K562 (cell line): ENCODE data around the gene EMID1. TPM values are rescaled to one million over a fixed set of nuclear protein-coding genes. Genes with fewer than 3 reads are reported as not detected.

Experiments
- ATAC-seq: fragments of 200-7000 bp; cut with Tn5 transposase; 3 replicates; pipeline ENCODE4 v1.9.1; 2020; ENCODE audit warnings: moderate library complexity
- BruUV-seq: library from RNA; stranded (reverse); fragments of 400-500 nt; replicated peaks from 2 replicates; lab custom pipeline; 2021; lab: Mats Ljungman, UMichigan
- CTCF ChIA-PET: fragments of 300-600 bp; formaldehyde crosslinking; extraction: SDS; loops from one replicate; lab custom pipeline; 2021; ENCODE audit warnings: low intra/inter-chr PET ratio; lab: Yijun Ruan, JAX
- POLR2A ChIA-PET: fragments of 300-600, 350-650 bp; sonication (Branson Sonifier 250); formaldehyde crosslinking; extraction: SDS; loops from one replicate; lab custom pipeline; 2021; ENCODE audit warnings: antibody characterized with exemption, inconsistent platforms; lab: Yijun Ruan, JAX
- DNase-seq, 4 experiments: peaks; one replicate each; pipeline versions ENCODE4 v3.0.0 to v3.0.0-alpha.2; 2011 to 2018; ENCODE audit warnings: low spot score in 3 of 4, mixed read lengths in 3 of 4; ENCODE audit errors: extremely low read depth in 1 of 4
- FAIRE-seq: peaks from 2 replicates; lab custom pipeline; 2011; peaks lifted over from hg19 to GRCh38; lab: Jason Lieb, UNC
- H2AFZ ChIP-seq: 2 replicates; pipeline ENCODE4 v1.6.0; 2011; ENCODE audit warnings: low read depth, low read length, control low read depth, inconsistent platforms
- H3K27ac ChIP-seq: fragments of 200-600 bp; 3 replicates; pipeline ENCODE4 v1.8.0; 2011; ENCODE audit warnings: low read depth, mild to moderate bottlenecking, control low read depth, inconsistent platforms, low read length, moderate library complexity, mixed read lengths; ENCODE audit errors: extremely low read depth
- H3K27me3 ChIP-seq, 2 experiments: fragments of 300-600 bp in 1 of 2; 2 replicates in 1 of 2; 3 replicates in 1 of 2; pipeline versions ENCODE4 v1.6.0 to v1.8.0; 2011; ENCODE audit warnings: inconsistent platforms in 2 of 2, low read length in 2 of 2, mild to moderate bottlenecking in 1 of 2, mixed read lengths in 1 of 2, moderate library complexity in 1 of 2; ENCODE audit not compliant: control insufficient read depth in 2 of 2, insufficient read depth in 2 of 2
- H3K36me3 ChIP-seq: fragments of 300-600 bp; 3 replicates; pipeline ENCODE4 v1.8.0; 2011; ENCODE audit warnings: mild to moderate bottlenecking, low read length, inconsistent platforms; ENCODE audit not compliant: control insufficient read depth, insufficient read depth
- H3K4me1 ChIP-seq, 2 experiments: fragments of 200-600 bp in 1 of 2; replicated peaks in 1 of 2; 2 replicates in 1 of 2; 3 replicates in 1 of 2; pipeline versions ENCODE4 v1.5.1 to v1.8.0; 2011; ENCODE audit warnings: inconsistent platforms in 2 of 2, low read length in 2 of 2, mild to moderate bottlenecking in 1 of 2, mixed read lengths in 1 of 2, moderate library complexity in 1 of 2; ENCODE audit not compliant: control insufficient read depth in 2 of 2, insufficient read depth in 2 of 2
- H3K4me2 ChIP-seq: 2 replicates; pipeline ENCODE4 v1.6.1; 2011; ENCODE audit warnings: low read length, control low read depth, inconsistent platforms, mixed read lengths; ENCODE audit not compliant: insufficient read depth
- H3K4me3 ChIP-seq: fragments of 200-600 bp; sonication (generic), shearing (Covaris generic); 2 replicates; pipeline ENCODE4 v1.5.1; 2016; ENCODE audit warnings: control low read depth, inconsistent platforms
- H3K79me2 ChIP-seq: fragments of 200-600 bp; 3 replicates; pipeline ENCODE4 v1.8.0; 2011; ENCODE audit warnings: low read length, inconsistent platforms; ENCODE audit not compliant: control insufficient read depth, insufficient read depth
- H3K9ac ChIP-seq, 2 experiments: 2 replicates each; pipeline versions ENCODE4 v1.6.0 to v1.6.1; 2011; ENCODE audit warnings: low read depth in 2 of 2, low read length in 2 of 2, control low read depth in 1 of 2, inconsistent platforms in 1 of 2, mild to moderate bottlenecking in 1 of 2, mixed read lengths in 1 of 2; ENCODE audit not compliant: insufficient read depth in 1 of 2
- H3K9me1 ChIP-seq: one replicate; pipeline ENCODE4 v1.6.0; 2011; ENCODE audit warnings: inconsistent platforms, mild to moderate bottlenecking, low read length, moderate library complexity; ENCODE audit not compliant: control insufficient read depth, insufficient read depth
- H3K9me3 ChIP-seq: replicated peaks from 2 replicates; pipeline ENCODE4 v1.5.1; 2011; ENCODE audit warnings: low read depth, low read length, inconsistent platforms; ENCODE audit not compliant: control insufficient read depth, insufficient read depth
- H4K20me1 ChIP-seq: replicated peaks from 2 replicates; pipeline ENCODE4 v1.6.1; 2011; ENCODE audit warnings: low read length, inconsistent platforms, mixed read lengths; ENCODE audit not compliant: control insufficient read depth, insufficient read depth
- POLR2G ChIP-seq: fragments of 200-400 bp; formaldehyde crosslinking; IDR thresholded peaks from 2 replicates; pipeline ENCODE4 v1.6.1; 2017; ENCODE audit warnings: low read depth, mild to moderate bottlenecking, antibody characterized with exemption, low read length, moderate library complexity
- ZKSCAN1 ChIP-seq: fragments of 150-350 bp; IDR thresholded peaks from 2 replicates; pipeline ENCODE4 v1.6.1; 2016; ENCODE audit warnings: low read depth, low read length
- WGBS: fragments of 100-300 bp; shearing (Covaris generic); methylation state at CpG from one replicate; pipeline ENCODE4 v1.1.6; 2016; ENCODE audit warnings: low coverage, mixed read lengths; ENCODE audit not compliant: insufficient coverage; ENCODE audit errors: missing lambda C conversion rate; 5-methylcytosine and 5-hydroxymethylcytosine counted together
- in situ Hi-C: fragments of 300-500 bp; cut with MboI; formaldehyde crosslinking; loops from 4 replicates; pipeline ENCODE4 v1.15.0; 2018; ENCODE audit warnings: inconsistent platforms, mixed read lengths
- intact Hi-C: fragments of 100-400 bp; cut with micrococcal nuclease; formaldehyde crosslinking; loops from 2 replicates; pipeline ENCODE4 v1.14.2; 2022
- polyA plus RNA-seq, 8 experiments: library from polyadenylated mRNA; depleted of rRNA in 4 of 8; stranded (reverse) in 5 of 8; unstranded in 3 of 8; fragments of >200 nt; fragmentation: Nextera tagmentation in 2 of 8; fragmentation: Illumina TruSeq in 1 of 8; extraction: Ambion mirVana in 2 of 8; extraction: Trizol in 1 of 8; gene quantifications; 2 replicates each; pipeline versions ENCODE4 v1.2.1 to v1.2.3, GENCODE V29; 2011 to 2014; ENCODE audit warnings: inconsistent platforms in 1 of 8, missing spikeins in 1 of 8
- total RNA-seq, 7 experiments: library from RNA; depleted of rRNA in 6 of 7; stranded (reverse); fragments of >200 nt in 6 of 7; fragmentation: Illumina TruSeq in 2 of 7; extraction: Trizol in 2 of 7; gene quantifications; 2 replicates each; pipeline versions ENCODE4 v1.2.1 to v1.2.3, GENCODE V29; 2011 to 2021; ENCODE audit warnings: low replicate concordance in 1 of 7
- TF ChIP-seq, protein P1 (sequence below): fragments of 450-650 bp; IDR thresholded peaks from 2 replicates; pipeline ENCODE4 v1.6.1; 2016; ENCODE audit warnings: low read depth

Gene EMID1
- total and polyA plus RNA-seq, 9 of the 15 experiments (the other 6 are each of a cell fraction or from before 2014, with no cell fraction given) = 0.15 to 7.2 (median 2.7) TPM

DNA sequence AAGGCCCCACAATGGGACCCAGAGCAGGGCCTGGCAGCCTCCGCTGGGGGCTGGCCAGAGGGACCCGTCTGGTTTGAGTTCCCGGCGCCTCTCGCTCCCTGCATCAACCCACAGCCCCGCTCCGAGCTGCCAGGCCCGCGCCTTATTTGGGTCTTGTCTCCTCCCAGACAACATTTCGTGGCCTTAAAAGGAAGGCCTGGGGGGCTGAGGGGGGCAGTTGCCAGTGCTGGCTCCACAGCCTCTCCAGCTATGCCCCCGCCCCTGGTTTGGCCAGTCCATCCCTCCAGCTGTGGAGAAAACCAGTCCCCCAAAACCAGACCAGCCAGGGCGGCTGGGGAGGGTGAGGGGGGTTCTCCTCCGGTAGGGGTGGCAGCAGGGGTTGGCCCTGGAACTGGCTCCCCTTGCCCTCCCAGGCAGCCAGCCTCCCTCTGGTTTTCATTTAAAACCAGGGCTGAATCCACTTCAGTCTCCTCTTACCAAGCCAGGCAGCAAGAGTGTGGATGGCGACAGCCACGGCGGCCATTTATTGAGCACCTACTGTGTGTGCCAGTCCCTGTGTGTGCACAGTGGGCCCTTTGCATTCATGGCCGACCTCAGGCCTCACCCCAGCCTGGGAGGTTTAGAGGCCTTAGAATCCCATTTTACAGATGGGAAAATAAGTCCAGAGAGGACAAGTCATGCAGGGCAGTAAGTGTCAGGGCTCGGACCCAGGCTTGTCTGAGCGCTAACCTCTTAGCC is 18.6 kb downstream of the EMID1 start:
- H3K4me3 ChIP-seq = no peak overlapping the region
- 66% methylated on average over 9 of the region's 19 CpGs for WGBS
- CTCF ChIA-PET = no interaction called here
- no peak overlapping the region for H3K27ac ChIP-seq
- no peaks in the 10 kb centered on the region for H4K20me1 ChIP-seq
- no TSS peak for BruUV-seq
- no peaks in the 10 kb centered on the region for H3K27me3 ChIP-seq
- intact Hi-C loops (no loop called here), in situ Hi-C loops (no loop called here)
- H3K9ac ChIP-seq = no peak overlapping the region; a peak in 1 of 4 replicates
- FAIRE-seq (no peak), ATAC-seq (no peak), DNase-seq (no peak)
- H3K79me2 ChIP-seq = no peaks in the 10 kb centered on the region
- no peak overlapping the region for H2AFZ ChIP-seq
- H3K9me3 ChIP-seq = no peaks in the 10 kb centered on the region
- H3K4me1 ChIP-seq = peaks cover 0 to 15% of the 10 kb centered on the region in 2 experiments; a peak in 2 of 5 replicates
- no peak overlapping the region for H3K4me2 ChIP-seq
- no peaks in the 10 kb centered on the region for H3K9me1 ChIP-seq
- no peaks in the 10 kb centered on the region for H3K36me3 ChIP-seq
- TF ChIP-seq POLR2G = peak; percentile 52; the same call in 1 of the 2 replicates
- TF ChIP-seq, protein P1, sequence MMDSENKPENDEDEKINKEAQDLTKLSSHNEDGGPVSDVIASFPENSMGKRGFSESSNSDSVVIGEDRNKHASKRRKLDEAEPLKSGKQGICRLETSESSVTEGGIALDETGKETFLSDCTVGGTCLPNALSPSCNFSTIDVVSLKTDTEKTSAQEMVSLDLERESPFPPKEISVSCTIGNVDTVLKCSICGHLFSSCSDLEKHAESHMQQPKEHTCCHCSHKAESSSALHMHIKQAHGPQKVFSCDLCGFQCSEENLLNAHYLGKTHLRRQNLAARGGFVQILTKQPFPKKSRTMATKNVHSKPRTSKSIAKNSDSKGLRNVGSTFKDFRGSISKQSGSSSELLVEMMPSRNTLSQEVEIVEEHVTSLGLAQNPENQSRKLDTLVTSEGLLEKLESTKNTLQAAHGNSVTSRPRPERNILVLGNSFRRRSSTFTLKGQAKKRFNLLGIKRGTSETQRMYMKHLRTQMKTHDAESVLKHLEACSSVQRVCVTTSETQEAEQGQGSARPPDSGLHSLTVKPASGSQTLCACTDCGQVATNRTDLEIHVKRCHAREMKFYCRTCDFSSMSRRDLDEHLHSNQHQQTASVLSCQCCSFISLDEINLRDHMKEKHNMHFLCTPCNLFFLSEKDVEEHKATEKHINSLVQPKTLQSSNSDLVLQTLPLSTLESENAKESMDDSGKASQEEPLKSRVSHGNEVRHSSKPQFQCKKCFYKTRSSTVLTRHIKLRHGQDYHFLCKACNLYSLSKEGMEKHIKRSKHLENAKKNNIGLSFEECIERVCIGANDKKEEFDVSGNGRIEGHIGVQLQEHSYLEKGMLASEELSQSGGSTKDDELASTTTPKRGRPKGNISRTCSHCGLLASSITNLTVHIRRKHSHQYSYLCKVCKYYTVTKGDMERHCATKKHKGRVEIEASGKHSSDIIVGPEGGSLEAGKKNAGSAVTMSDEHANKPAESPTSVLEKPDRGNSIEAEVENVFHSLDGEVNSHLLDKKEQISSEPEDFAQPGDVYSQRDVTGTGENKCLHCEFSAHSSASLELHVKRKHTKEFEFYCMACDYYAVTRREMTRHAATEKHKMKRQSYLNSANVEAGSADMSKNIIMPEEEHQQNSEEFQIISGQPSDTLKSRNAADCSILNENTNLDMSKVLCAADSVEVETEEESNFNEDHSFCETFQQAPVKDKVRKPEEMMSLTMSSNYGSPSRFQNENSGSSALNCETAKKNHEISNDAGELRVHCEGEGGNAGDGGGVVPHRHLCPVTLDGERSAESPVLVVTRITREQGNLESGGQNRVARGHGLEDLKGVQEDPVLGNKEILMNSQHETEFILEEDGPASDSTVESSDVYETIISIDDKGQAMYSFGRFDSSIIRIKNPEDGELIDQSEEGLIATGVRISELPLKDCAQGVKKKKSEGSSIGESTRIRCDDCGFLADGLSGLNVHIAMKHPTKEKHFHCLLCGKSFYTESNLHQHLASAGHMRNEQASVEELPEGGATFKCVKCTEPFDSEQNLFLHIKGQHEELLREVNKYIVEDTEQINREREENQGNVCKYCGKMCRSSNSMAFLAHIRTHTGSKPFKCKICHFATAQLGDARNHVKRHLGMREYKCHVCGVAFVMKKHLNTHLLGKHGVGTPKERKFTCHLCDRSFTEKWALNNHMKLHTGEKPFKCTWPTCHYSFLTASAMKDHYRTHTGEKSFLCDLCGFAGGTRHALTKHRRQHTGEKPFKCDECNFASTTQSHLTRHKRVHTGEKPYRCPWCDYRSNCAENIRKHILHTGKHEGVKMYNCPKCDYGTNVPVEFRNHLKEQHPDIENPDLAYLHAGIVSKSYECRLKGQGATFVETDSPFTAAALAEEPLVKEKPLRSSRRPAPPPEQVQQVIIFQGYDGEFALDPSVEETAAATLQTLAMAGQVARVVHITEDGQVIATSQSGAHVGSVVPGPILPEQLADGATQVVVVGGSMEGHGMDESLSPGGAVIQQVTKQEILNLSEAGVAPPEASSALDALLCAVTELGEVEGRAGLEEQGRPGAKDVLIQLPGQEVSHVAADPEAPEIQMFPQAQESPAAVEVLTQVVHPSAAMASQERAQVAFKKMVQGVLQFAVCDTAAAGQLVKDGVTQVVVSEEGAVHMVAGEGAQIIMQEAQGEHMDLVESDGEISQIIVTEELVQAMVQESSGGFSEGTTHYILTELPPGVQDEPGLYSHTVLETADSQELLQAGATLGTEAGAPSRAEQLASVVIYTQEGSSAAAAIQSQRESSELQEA = no peak
- peak; percentile 93 for TF ChIP-seq ZKSCAN1
- POLR2A ChIA-PET = interaction anchor here (1.1 kb wide), 1 partner anchor 71 kb away, joined by 4 read pairs; no protein-coding TSS in a partner anchor
